Ovary (tissue), 3 donors: ENCODE results near the gene SPATA2.

Source experiments
- CTCF ChIP-seq, 3 donors: fragments of 450-650 bp in 2 of 3; fragments of 200-600 bp in 1 of 3; IDR thresholded peaks; one replicate each; pipeline versions ENCODE4 v1.5.1 to v1.8.0; 2016 to 2022; ENCODE audit warnings: antibody characterized with exemption in 3 of 3, mild to moderate bottlenecking in 1 of 3
- EP300 ChIP-seq: sonication (generic); formaldehyde crosslinking; IDR thresholded peaks from one replicate; pipeline ENCODE4 v1.6.1; 2017; ENCODE audit warnings: antibody characterized with exemption
- POLR2A ChIP-seq: fragments of 450-650 bp; IDR thresholded peaks from one replicate; pipeline ENCODE4 v1.6.1; 2017; ENCODE audit warnings: antibody characterized with exemption, mild to moderate bottlenecking, moderate library complexity
- donor health status: DM: no; HTN: no; CAD: no.

GRCh38 chr20:49862607-49863200, 52.6 kb downstream of the SPATA2 start:
- no peak for TF ChIP-seq POLR2A
- no peak for TF ChIP-seq CTCF (IDR thresholded peaks at IDR 0.05)
- no peak for TF ChIP-seq EP300
